CD14-positive monocyte (primary cell): ENCODE measurements around the gene MAOA. TPM values are rescaled to one million over a fixed set of nuclear protein-coding genes. Genes with fewer than 3 reads are reported as not detected.

ENCODE experiments used
- DNase-seq, 3 donors: peaks; one replicate each; pipeline ENCODE4 v3.0.0-alpha.2; 2011 to 2022
- H2AFZ ChIP-seq: 2 replicates; pipeline ENCODE4 v1.6.0; 2012; ENCODE audit warnings: mild to moderate bottlenecking, low read depth, low read length, inconsistent platforms; ENCODE audit not compliant: insufficient read depth, poor library complexity, severe bottlenecking
- H3K27ac ChIP-seq, 2 donors: 1 replicate in 1 of 2; 2 replicates in 1 of 2; pipeline ENCODE4 v1.5.1; 2012 to 2013; ENCODE audit warnings: low read length in 2 of 2, control low read depth in 1 of 2, inconsistent platforms in 1 of 2, low read depth in 1 of 2, mild to moderate bottlenecking in 1 of 2
- H3K27me3 ChIP-seq, 2 donors: one replicate each; pipeline versions ENCODE4 v1.6.0 to v1.6.1; 2011 to 2013; ENCODE audit warnings: low read length in 2 of 2; ENCODE audit not compliant: control insufficient read depth in 2 of 2, insufficient read depth in 2 of 2
- H3K36me3 ChIP-seq, 2 donors: replicated peaks in 1 of 2; 1 replicate in 1 of 2; 2 replicates in 1 of 2; pipeline versions ENCODE4 v1.5.1 to v1.6.1; 2012 to 2013; ENCODE audit warnings: low read length in 2 of 2, control low read depth in 1 of 2, inconsistent platforms in 1 of 2, mild to moderate bottlenecking in 1 of 2; ENCODE audit not compliant: insufficient read depth in 2 of 2, control insufficient read depth in 1 of 2
- H3K4me1 ChIP-seq, 2 donors: 1 replicate in 1 of 2; 2 replicates in 1 of 2; pipeline versions ENCODE4 v1.5.1 to v1.6.1; 2012 to 2013; ENCODE audit warnings: low read length in 2 of 2, control low read depth in 1 of 2, inconsistent platforms in 1 of 2, mild to moderate bottlenecking in 1 of 2, moderate library complexity in 1 of 2; ENCODE audit not compliant: insufficient read depth in 2 of 2, control insufficient read depth in 1 of 2
- H3K4me2 ChIP-seq: replicated peaks from 2 replicates; pipeline ENCODE3; 2012; ENCODE audit warnings: low read length, moderate library complexity, mild to moderate bottlenecking; ENCODE audit not compliant: poor library complexity, severe bottlenecking; ENCODE audit errors: extremely low read depth
- H3K4me3 ChIP-seq, 3 experiments: fragments of 200-600 bp in 1 of 3; sonication (generic) in 1 of 3; replicated peaks in 1 of 3; 1 replicate in 2 of 3; 2 replicates in 1 of 3; pipeline ENCODE4 v1.5.1; 2011 to 2013; ENCODE audit warnings: low read length in 3 of 3, mild to moderate bottlenecking in 3 of 3, control low read depth in 2 of 3, low read depth in 2 of 3, inconsistent platforms in 1 of 3, moderate library complexity in 1 of 3
- H3K79me2 ChIP-seq: 2 replicates; pipeline ENCODE4 v1.6.0; 2012; ENCODE audit warnings: mild to moderate bottlenecking, control low read depth, inconsistent platforms, low read length, moderate library complexity; ENCODE audit not compliant: insufficient read depth
- H3K9ac ChIP-seq: 2 replicates; pipeline ENCODE4 v1.6.0; 2017; ENCODE audit warnings: low read length, mild to moderate bottlenecking; ENCODE audit not compliant: insufficient read depth, poor library complexity, severe bottlenecking
- H3K9me3 ChIP-seq, 2 donors: replicated peaks in 1 of 2; 1 replicate in 1 of 2; 2 replicates in 1 of 2; pipeline versions ENCODE4 v1.5.1 to v1.6.1; 2012 to 2013; ENCODE audit warnings: low read length in 2 of 2, control low read depth in 1 of 2; ENCODE audit not compliant: control insufficient read depth in 1 of 2, insufficient read depth in 1 of 2
- H4K20me1 ChIP-seq: 2 replicates; pipeline ENCODE4 v1.6.0; 2012; ENCODE audit warnings: mild to moderate bottlenecking, low read length, control low read depth, moderate library complexity; ENCODE audit not compliant: insufficient read depth
- H3K27ac Mint-ChIP-seq, 7 donors: one replicate each; pipeline ENCODE4 v1.8.0; 2020; ENCODE audit warnings: mild to moderate bottlenecking in 7 of 7, mixed read lengths in 7 of 7, moderate library complexity in 6 of 7, inconsistent platforms in 2 of 7
- H3K27me3 Mint-ChIP-seq, 3 donors: one replicate each; pipeline ENCODE4 v1.8.0; 2021 to 2022; ENCODE audit warnings: low read depth in 3 of 3, mild to moderate bottlenecking in 3 of 3, mixed read lengths in 3 of 3, moderate library complexity in 3 of 3, inconsistent platforms in 1 of 3
- H3K36me3 Mint-ChIP-seq, 2 donors: one replicate each; pipeline ENCODE4 v1.8.0; 2020; ENCODE audit warnings: mixed read lengths in 2 of 2, inconsistent platforms in 1 of 2, mild to moderate bottlenecking in 1 of 2
- H3K4me1 Mint-ChIP-seq: one replicate; pipeline ENCODE4 v1.8.0; 2020; ENCODE audit warnings: mild to moderate bottlenecking, mixed read lengths
- H3K4me3 Mint-ChIP-seq, 2 donors: one replicate each; pipeline ENCODE4 v1.8.0; 2020; ENCODE audit warnings: mild to moderate bottlenecking in 2 of 2, mixed read lengths in 2 of 2, moderate library complexity in 1 of 2
- H3K9me3 Mint-ChIP-seq, 7 donors: one replicate each; pipeline ENCODE4 v1.8.0; 2020 to 2022; ENCODE audit warnings: mixed read lengths in 7 of 7, mild to moderate bottlenecking in 6 of 7, moderate library complexity in 6 of 7, inconsistent platforms in 2 of 7
- CTCF ChIP-seq: fragments of 200-600 bp; IDR thresholded peaks from one replicate; pipeline ENCODE4 v1.8.0; 2022; ENCODE audit warnings: antibody characterized with exemption, mild to moderate bottlenecking
- WGBS: methylation state at CpG from one replicate; pipeline ENCODE4 v1.1.5; 2013; ENCODE audit warnings: missing lambda C conversion rate; ENCODE audit not compliant: insufficient coverage; 5-methylcytosine and 5-hydroxymethylcytosine counted together
- intact Hi-C, 2 donors: fragments of 100-400 bp; cut with micrococcal nuclease; formaldehyde crosslinking; loops; one replicate each; pipeline versions ENCODE4 v1.15.0 to v1.15.1; 2023
- polyA plus RNA-seq, 3 donors: library from polyadenylated mRNA; depleted of rRNA in 1 of 3; unstranded in 2 of 3; stranded (reverse) in 1 of 3; fragments of 300-500 nt in 2 of 3; fragments of >200 nt in 1 of 3; fragmentation: Illumina TruSeq in 2 of 3; gene quantifications; 1 replicate in 2 of 3; 2 replicates in 1 of 3; pipeline ENCODE4 v1.2.3, GENCODE V29; 2012 to 2021

Gene MAOA
- polyA plus RNA-seq, 3 donors: 0.11 to 0.56 (median 0.15) TPM

- no CpG with 5 or more reads among the region's 1 CpG for WGBS
- Mint-ChIP-seq H3K9me3 (peaks cover 0 to 3% (median 0%) of the 10 kb centered on the region in 7 donors), H3K4me1 (no peaks in the 10 kb centered on the region), H3K27me3 (peaks cover 0 to 11% (median 0%) of the 10 kb centered on the region in 3 donors), H3K36me3 (no peaks in the 10 kb centered on the region), H3K4me3 (no peak overlapping the region), H3K27ac (no peak overlapping the region)
- DNase-seq: no peak
- TF ChIP-seq CTCF: no peak
- H3K4me2 ChIP-seq: no peak overlapping the region
- peaks cover 0 to 2% of the 10 kb centered on the region in 2 donors for H3K27me3 ChIP-seq
- no peak overlapping the region for H3K27ac ChIP-seq
- H3K36me3 ChIP-seq: no peaks in the 10 kb centered on the region
- no peaks in the 10 kb centered on the region for H3K4me1 ChIP-seq
- H3K4me3 ChIP-seq: no peak overlapping the region
- intact Hi-C loops: no loop called here
- H2AFZ ChIP-seq: no peak overlapping the region
- H4K20me1 ChIP-seq: no peaks in the 10 kb centered on the region
- no peaks in the 10 kb centered on the region for H3K9me3 ChIP-seq
- H3K79me2 ChIP-seq: no peaks in the 10 kb centered on the region
- H3K9ac ChIP-seq: no peak overlapping the region
These were observed 26.9 kb upstream of the MAOA start for GRCh38 chrX:43629229-43629628.

- Histone ChIP-seq H3K4me1 (no peaks in the 10 kb centered on the region), H3K4me2 (no peak overlapping the region), H3K9ac (no peak overlapping the region), H4K20me1 (no peaks in the 10 kb centered on the region), H3K27me3 (no peaks in the 10 kb centered on the region), H2AFZ (no peak overlapping the region), H3K9me3 (no peaks in the 10 kb centered on the region), H3K27ac (no peak overlapping the region), H3K36me3 (no peaks in the 10 kb centered on the region), H3K79me2 (no peaks in the 10 kb centered on the region), H3K4me3 (no peak overlapping the region)
- TF ChIP-seq CTCF: no peak
- DNase-seq: no peak
- peaks cover 0 to 3% (median 0%) of the 10 kb centered on the region in 7 donors for H3K9me3 Mint-ChIP-seq
- intact Hi-C loops: no loop called here
- peaks cover 0 to 11% (median 0%) of the 10 kb centered on the region in 3 donors for H3K27me3 Mint-ChIP-seq
- H3K27ac Mint-ChIP-seq: peak overlapping the region in 1 of 7 donors; percentile 63
- no peaks in the 10 kb centered on the region for H3K4me1 Mint-ChIP-seq
- no peaks in the 10 kb centered on the region for H3K36me3 Mint-ChIP-seq
- no CpG with 5 or more reads among the region's 1 CpG for WGBS
- no peak overlapping the region for H3K4me3 Mint-ChIP-seq
These were observed 24.3 kb upstream of the MAOA start for GRCh38 chrX:43631841-43632240.
